Smooth muscle cell (in vitro differentiated cells): ENCODE measurements around the gene GGTLC2. TPM values are rescaled to one million over a fixed set of nuclear protein-coding genes. Genes with fewer than 3 reads are reported as not detected.

Experiments used
- DNase-seq: peaks from one replicate; lab custom pipeline; 2025; ENCODE audit not compliant: unreplicated experiment; lab: John Stamatoyannopoulos, UW
- H2AFZ ChIP-seq: fragments of 200-600 bp; sonication (generic); 2 replicates; pipeline ENCODE4 v1.6.0; 2016; ENCODE audit warnings: antibody characterized with exemption, low read depth, mild to moderate bottlenecking
- H3F3A ChIP-seq: fragments of 200-600 bp; sonication (generic); 2 replicates; pipeline ENCODE4 v1.6.0; 2017; ENCODE audit warnings: antibody characterized with exemption, low read depth
- H3K27ac ChIP-seq: fragments of 200-600 bp; sonication (generic); 2 replicates; pipeline ENCODE4 v1.5.1; 2016; ENCODE audit warnings: low read depth, mild to moderate bottlenecking
- H3K27me3 ChIP-seq: fragments of 200-600 bp; sonication (generic); 2 replicates; pipeline ENCODE4 v1.6.1; 2016; ENCODE audit warnings: low read depth, mild to moderate bottlenecking
- H3K36me3 ChIP-seq: fragments of 200-600 bp; sonication (generic); 2 replicates; pipeline ENCODE4 v1.5.1; 2016; ENCODE audit warnings: low read depth
- H3K4me1 ChIP-seq: fragments of 200-600 bp; sonication (generic); 2 replicates; pipeline ENCODE4 v1.5.1; 2016; ENCODE audit warnings: low read depth
- H3K4me2 ChIP-seq: fragments of 200-600 bp; sonication (generic); 2 replicates; pipeline ENCODE4 v1.6.0; 2016; ENCODE audit warnings: mild to moderate bottlenecking
- H3K4me3 ChIP-seq: fragments of 200-600 bp; sonication (generic); 2 replicates; pipeline ENCODE4 v1.5.1; 2016; ENCODE audit warnings: mild to moderate bottlenecking
- H3K79me2 ChIP-seq: fragments of 200-600 bp; sonication (generic); 2 replicates; pipeline ENCODE4 v1.6.0; 2016; ENCODE audit warnings: low read depth, mild to moderate bottlenecking
- H3K9ac ChIP-seq: fragments of 200-600 bp; sonication (generic); 2 replicates; pipeline ENCODE4 v1.6.0; 2016; ENCODE audit warnings: low read depth
- H3K9me3 ChIP-seq: fragments of 200-600 bp; sonication (generic); replicated peaks from 2 replicates; pipeline ENCODE4 v1.5.1; 2016; ENCODE audit warnings: low read depth
- H4K20me1 ChIP-seq: fragments of 200-600 bp; sonication (generic); 2 replicates; pipeline ENCODE4 v1.6.0; 2016; ENCODE audit warnings: low read depth
- WGBS: methylation state at CpG from one replicate; pipeline ENCODE4 v1.1.7; 2016; ENCODE audit warnings: low lambda C conversion rate; 5-methylcytosine and 5-hydroxymethylcytosine counted together
- polyA plus RNA-seq: library from polyadenylated mRNA; unstranded; fragments of >200 nt; fragmentation: Nextera tagmentation; extraction: Ambion mirVana; gene quantifications from 2 replicates; pipeline ENCODE4 v1.2.1, GENCODE V29; 2016
- total RNA-seq: library from RNA; depleted of rRNA; stranded (reverse); fragments of >200 nt; gene quantifications from 2 replicates; pipeline ENCODE4 v1.2.3, GENCODE V29; 2014
- TF ChIP-seq, protein P1 (sequence below): fragments of 200-600 bp; sonication (generic); IDR thresholded peaks from 2 replicates; pipeline ENCODE4 v1.5.1; 2017; ENCODE audit warnings: borderline replicate concordance, mild to moderate bottlenecking, antibody characterized with exemption; ENCODE audit not compliant: insufficient read depth, poor library complexity, severe bottlenecking

GGTLC2 gene
- total and polyA plus RNA-seq, 2 experiments from 2014 or later = not detected

DNA sequence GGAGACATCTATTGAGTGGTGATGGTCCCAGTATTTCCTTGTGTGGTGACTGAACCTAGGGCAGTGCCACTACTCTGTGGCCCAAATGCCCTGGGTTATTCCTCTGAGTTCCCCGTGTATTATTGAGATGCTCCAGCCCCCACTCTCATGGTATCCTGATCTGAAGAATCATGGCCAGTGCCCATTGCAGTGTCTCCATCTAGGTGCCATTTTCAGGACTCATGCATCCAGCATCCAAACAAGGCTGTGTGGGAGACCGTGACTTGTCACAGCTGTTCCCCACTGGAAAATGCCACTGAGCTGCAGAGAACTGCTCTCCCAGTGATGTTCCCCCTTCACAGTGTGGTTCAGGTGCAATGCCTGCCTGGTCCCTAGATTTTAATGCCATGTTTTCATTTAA is 24.7 kb downstream of the GGTLC2 start:
- Histone ChIP-seq H3K27ac (no peak overlapping the region), H3K4me3 (no peak overlapping the region), H3K9ac (no peak overlapping the region), H3K4me1 (no peaks in the 10 kb centered on the region), H3F3A (no peaks in the 10 kb centered on the region), H3K27me3 (peaks cover 14% of the 10 kb centered on the region), H3K4me2 (no peak overlapping the region), H3K36me3 (no peaks in the 10 kb centered on the region), H3K79me2 (no peaks in the 10 kb centered on the region), H3K9me3 (no peaks in the 10 kb centered on the region), H2AFZ (no peak overlapping the region), H4K20me1 (no peaks in the 10 kb centered on the region)
- WGBS = 85% methylated on average over 2 of the region's 2 CpGs
- TF ChIP-seq, protein P1, sequence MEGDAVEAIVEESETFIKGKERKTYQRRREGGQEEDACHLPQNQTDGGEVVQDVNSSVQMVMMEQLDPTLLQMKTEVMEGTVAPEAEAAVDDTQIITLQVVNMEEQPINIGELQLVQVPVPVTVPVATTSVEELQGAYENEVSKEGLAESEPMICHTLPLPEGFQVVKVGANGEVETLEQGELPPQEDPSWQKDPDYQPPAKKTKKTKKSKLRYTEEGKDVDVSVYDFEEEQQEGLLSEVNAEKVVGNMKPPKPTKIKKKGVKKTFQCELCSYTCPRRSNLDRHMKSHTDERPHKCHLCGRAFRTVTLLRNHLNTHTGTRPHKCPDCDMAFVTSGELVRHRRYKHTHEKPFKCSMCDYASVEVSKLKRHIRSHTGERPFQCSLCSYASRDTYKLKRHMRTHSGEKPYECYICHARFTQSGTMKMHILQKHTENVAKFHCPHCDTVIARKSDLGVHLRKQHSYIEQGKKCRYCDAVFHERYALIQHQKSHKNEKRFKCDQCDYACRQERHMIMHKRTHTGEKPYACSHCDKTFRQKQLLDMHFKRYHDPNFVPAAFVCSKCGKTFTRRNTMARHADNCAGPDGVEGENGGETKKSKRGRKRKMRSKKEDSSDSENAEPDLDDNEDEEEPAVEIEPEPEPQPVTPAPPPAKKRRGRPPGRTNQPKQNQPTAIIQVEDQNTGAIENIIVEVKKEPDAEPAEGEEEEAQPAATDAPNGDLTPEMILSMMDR = no peak
- no peak for DNase-seq

DNA sequence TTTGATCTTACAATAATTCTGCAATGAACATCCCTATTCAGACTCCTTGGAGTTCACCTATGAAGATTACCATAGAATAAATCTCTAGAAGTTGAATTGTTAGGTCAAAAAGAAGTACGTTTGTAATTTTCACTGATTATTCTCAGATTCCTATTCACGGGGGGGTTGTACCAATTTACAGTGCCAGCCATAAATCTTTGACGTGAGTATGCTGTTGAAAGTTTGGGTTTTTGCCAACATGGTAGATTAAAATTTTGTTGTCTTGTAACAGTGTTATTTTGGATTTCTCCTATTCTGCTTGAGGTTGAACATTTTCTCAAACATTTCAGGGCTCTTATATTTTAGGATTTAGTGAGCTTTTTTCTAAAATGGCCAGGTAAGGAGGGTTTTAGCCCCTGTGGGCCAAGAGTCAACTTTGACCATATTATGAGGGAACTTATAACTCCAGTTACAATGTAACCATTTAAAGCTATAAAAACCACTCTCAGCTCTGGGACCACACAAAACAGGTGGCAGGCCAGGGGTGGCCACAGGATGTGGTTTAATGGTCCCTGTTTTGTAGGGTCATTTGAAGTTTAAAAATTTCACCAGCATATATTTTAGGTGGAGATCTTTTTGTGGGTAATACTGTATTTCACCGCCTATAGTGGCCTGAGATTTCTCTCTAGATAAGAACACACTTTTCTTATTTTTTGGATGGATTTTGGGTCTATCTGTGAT is 25.8 kb downstream of the GGTLC2 start:
- Histone ChIP-seq H3K9ac (no peak overlapping the region), H3K36me3 (no peaks in the 10 kb centered on the region), H3F3A (no peaks in the 10 kb centered on the region), H3K27me3 (peaks cover 9% of the 10 kb centered on the region), H3K27ac (no peak overlapping the region), H3K4me2 (no peak overlapping the region), H3K79me2 (no peaks in the 10 kb centered on the region), H3K9me3 (no peaks in the 10 kb centered on the region), H2AFZ (no peak overlapping the region), H3K4me3 (no peak overlapping the region), H3K4me1 (no peaks in the 10 kb centered on the region), H4K20me1 (no peaks in the 10 kb centered on the region)
- DNase-seq = no peak
- TF ChIP-seq, protein P1 = no peak
- 84% methylated on average over 4 of the region's 4 CpGs for WGBS

DNA sequence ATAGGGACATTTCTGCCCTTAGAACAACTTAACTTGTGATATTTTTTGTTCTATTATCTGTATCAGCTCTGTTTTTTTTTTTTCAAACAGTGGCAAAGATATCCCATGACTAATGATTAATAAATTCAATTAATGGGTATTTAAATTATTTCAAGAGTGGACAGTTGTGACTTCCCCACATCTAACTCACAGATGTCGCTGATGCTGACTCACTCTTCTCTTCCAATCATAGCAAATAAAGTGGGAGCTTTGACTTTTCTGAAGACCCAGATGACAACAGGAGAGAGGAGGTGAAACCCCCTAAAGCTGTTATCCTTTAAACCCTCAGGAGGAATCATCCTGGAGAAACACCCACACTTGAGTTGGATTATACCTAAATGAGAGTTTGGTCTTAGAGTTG is 27.1 kb downstream of the GGTLC2 start:
- WGBS = 93% methylated on average over 1 of the region's 1 CpG

More for the DNA sequence above, 27.1 kb downstream of the GGTLC2 start:
- TF ChIP-seq, protein P1 = no peak
- Histone ChIP-seq H3K9ac (no peak overlapping the region), H3K4me2 (no peak overlapping the region), H3K27me3 (peaks cover 12% of the 10 kb centered on the region), H3K36me3 (no peaks in the 10 kb centered on the region), H3K4me3 (no peak overlapping the region), H3K27ac (no peak overlapping the region), H3K9me3 (no peaks in the 10 kb centered on the region), H3K4me1 (no peaks in the 10 kb centered on the region), H2AFZ (no peak overlapping the region), H3K79me2 (no peaks in the 10 kb centered on the region), H4K20me1 (no peaks in the 10 kb centered on the region), H3F3A (no peaks in the 10 kb centered on the region)
- DNase-seq = no peak
